OCI-LY3 (cell line): ENCODE results near the gene SNCG.

Source experiments
- EZH2phosphoT487 ChIP-seq: fragments of 200-600 bp; shearing (Covaris generic); IDR thresholded peaks from 2 replicates; pipeline ENCODE4 v1.6.1; 2018; ENCODE audit warnings: antibody characterized with exemption, mixed run types, low read depth
- TF ChIP-seq, protein P1 (sequence below): fragments of 200-600, 300-600 bp; sonication (generic); IDR thresholded peaks from 2 replicates; pipeline ENCODE4 v1.5.1; 2014; ENCODE audit warnings: antibody characterized with exemption, low read length, low read depth

DNA sequence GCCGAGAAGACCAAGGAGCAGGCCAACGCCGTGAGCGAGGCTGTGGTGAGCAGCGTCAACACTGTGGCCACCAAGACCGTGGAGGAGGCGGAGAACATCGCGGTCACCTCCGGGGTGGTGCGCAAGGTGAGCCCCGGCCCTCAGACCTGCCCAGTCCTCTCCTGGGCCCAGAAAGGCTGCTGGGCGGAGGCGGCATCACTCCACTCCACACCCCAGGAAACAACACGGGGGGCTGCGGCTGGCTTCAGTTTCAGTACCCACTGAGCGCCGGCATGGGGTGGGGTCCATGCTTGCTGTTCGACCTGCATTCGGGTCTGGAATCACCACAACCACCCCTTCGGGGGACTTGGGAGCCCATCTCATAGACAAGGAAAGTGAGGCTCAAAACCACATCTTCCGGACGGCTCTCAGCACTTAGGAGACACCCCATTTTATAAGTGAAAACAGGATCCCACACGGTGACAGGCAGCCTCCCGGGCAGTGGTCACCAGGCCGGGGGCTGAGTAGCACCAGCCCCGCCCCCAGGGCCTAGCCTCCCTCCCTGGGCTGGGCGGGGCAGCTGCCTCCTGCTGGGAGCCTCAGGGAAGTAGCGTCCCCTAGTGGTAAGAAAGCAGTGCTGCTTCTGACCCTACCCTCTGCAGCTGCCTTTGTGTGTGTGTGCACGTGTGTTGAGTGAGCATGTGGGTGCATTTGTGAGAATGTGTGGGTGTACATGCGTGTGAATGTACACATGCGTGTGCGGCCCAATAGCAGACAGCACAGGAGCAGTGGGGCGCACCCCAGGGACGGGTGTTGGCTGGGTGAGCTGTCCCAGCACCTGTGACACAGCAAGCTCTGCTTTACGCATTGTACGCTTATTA, 1.8 kb downstream of the SNCG start:
- TF ChIP-seq, protein P1, sequence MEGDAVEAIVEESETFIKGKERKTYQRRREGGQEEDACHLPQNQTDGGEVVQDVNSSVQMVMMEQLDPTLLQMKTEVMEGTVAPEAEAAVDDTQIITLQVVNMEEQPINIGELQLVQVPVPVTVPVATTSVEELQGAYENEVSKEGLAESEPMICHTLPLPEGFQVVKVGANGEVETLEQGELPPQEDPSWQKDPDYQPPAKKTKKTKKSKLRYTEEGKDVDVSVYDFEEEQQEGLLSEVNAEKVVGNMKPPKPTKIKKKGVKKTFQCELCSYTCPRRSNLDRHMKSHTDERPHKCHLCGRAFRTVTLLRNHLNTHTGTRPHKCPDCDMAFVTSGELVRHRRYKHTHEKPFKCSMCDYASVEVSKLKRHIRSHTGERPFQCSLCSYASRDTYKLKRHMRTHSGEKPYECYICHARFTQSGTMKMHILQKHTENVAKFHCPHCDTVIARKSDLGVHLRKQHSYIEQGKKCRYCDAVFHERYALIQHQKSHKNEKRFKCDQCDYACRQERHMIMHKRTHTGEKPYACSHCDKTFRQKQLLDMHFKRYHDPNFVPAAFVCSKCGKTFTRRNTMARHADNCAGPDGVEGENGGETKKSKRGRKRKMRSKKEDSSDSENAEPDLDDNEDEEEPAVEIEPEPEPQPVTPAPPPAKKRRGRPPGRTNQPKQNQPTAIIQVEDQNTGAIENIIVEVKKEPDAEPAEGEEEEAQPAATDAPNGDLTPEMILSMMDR: peak; percentile 83
- TF ChIP-seq EZH2phosphoT487: no peak
